Neural progenitor cell (in vitro differentiated cells): ENCODE measurements around the gene MMRN2. TPM values are rescaled to one million over a fixed set of nuclear protein-coding genes. Genes with fewer than 3 reads are reported as not detected.
"Not testable (repeated sequence)": the region's sequence is repeated elsewhere in the genome, so short reads cannot be mapped to it uniquely, and the experiment has no call there.

Source experiments
- DNase-seq: peaks from one replicate; pipeline ENCODE4 v3.0.0-alpha.2; 2016; ENCODE audit warnings: low spot score
- H2AFZ ChIP-seq: fragments of 200-600 bp; sonication (generic); replicated peaks from 2 replicates; pipeline ENCODE4 v1.6.1; 2016; ENCODE audit warnings: antibody characterized with exemption
- H3F3A ChIP-seq: fragments of 200-600 bp; sonication (generic); 2 replicates; pipeline ENCODE4 v1.6.1; 2016; ENCODE audit warnings: antibody characterized with exemption, low read depth
- H3K27ac ChIP-seq: fragments of 200-600 bp; sonication (generic); 2 replicates; pipeline ENCODE4 v1.5.1; 2016; ENCODE audit warnings: mild to moderate bottlenecking
- H3K27me3 ChIP-seq: fragments of 200-600 bp; sonication (generic); 2 replicates; pipeline ENCODE4 v1.6.1; 2016; ENCODE audit warnings: mild to moderate bottlenecking, moderate library complexity
- H3K36me3 ChIP-seq: fragments of 200-600 bp; sonication (generic); 2 replicates; pipeline ENCODE4 v1.5.1; 2016
- H3K4me1 ChIP-seq: fragments of 200-600 bp; sonication (generic); 2 replicates; pipeline ENCODE4 v1.6.1; 2016; ENCODE audit warnings: mixed run types
- H3K4me2 ChIP-seq: fragments of 200-600 bp; sonication (generic); 2 replicates; pipeline ENCODE4 v1.6.1; 2016
- H3K4me3 ChIP-seq: fragments of 200-600 bp; sonication (generic); 2 replicates; pipeline ENCODE4 v1.5.1; 2016
- H3K79me2 ChIP-seq: fragments of 200-600 bp; sonication (generic); 2 replicates; pipeline ENCODE4 v1.6.1; 2016; ENCODE audit warnings: low read depth
- H3K9ac ChIP-seq: fragments of 200-600 bp; sonication (generic); 2 replicates; pipeline ENCODE4 v1.6.1; 2016
- H3K9me3 ChIP-seq: fragments of 200-600 bp; sonication (generic); 2 replicates; pipeline ENCODE4 v1.5.1; 2016; ENCODE audit warnings: low read depth
- H4K20me1 ChIP-seq: fragments of 200-600 bp; sonication (generic); 2 replicates; pipeline ENCODE4 v1.6.1; 2016; ENCODE audit warnings: low read depth
- H3K27ac Mint-ChIP-seq: 3 replicates; pipeline ENCODE4 v1.8.0; 2021; ENCODE audit warnings: mixed read lengths
- H3K27me3 Mint-ChIP-seq: 2 replicates; pipeline ENCODE4 v1.8.0; 2022; ENCODE audit warnings: low read depth, mild to moderate bottlenecking, inconsistent platforms, moderate library complexity, mixed read lengths; ENCODE audit not compliant: insufficient read depth
- H3K36me3 Mint-ChIP-seq: 3 replicates; pipeline ENCODE4 v1.8.0; 2021; ENCODE audit warnings: mixed read lengths
- H3K4me1 Mint-ChIP-seq: 3 replicates; pipeline ENCODE4 v1.8.0; 2021; ENCODE audit warnings: mixed read lengths
- H3K4me3 Mint-ChIP-seq: 3 replicates; pipeline ENCODE4 v1.8.0; 2021; ENCODE audit warnings: mild to moderate bottlenecking, moderate library complexity, mixed read lengths
- H3K9me3 Mint-ChIP-seq: 3 replicates; pipeline ENCODE4 v1.8.0; 2020; ENCODE audit warnings: mixed read lengths
- CTCF ChIP-seq: fragments of 200-600 bp; sonication (generic); IDR thresholded peaks from 2 replicates; pipeline ENCODE4 v1.5.1; 2017; ENCODE audit warnings: antibody characterized with exemption, mild to moderate bottlenecking
- EZH2 ChIP-seq: fragments of 200-600 bp; sonication (generic); IDR thresholded peaks from 2 replicates; pipeline ENCODE4 v1.6.1; 2017; ENCODE audit warnings: antibody characterized with exemption, mild to moderate bottlenecking, moderate library complexity
- EZH2phosphoT487 ChIP-seq: fragments of 200-600 bp; sonication (generic); IDR thresholded peaks from 2 replicates; pipeline ENCODE4 v1.6.1; 2017; ENCODE audit warnings: antibody characterized with exemption
- total RNA-seq: library from RNA; depleted of rRNA; stranded (reverse); fragments of >200 nt; gene quantifications from 2 replicates; pipeline ENCODE4 v1.2.3, GENCODE V29; 2015; ENCODE audit warnings: low replicate concordance

MMRN2 gene
- total RNA-seq, 1 donor from 2014 or later, result 0.28 TPM

- H3K27ac Mint-ChIP-seq, result no peak overlapping the region
- no peaks in the 10 kb centered on the region for H3K9me3 Mint-ChIP-seq
- no peaks in the 10 kb centered on the region for H3K9me3 ChIP-seq
- H3K36me3 ChIP-seq, result no peaks in the 10 kb centered on the region
- H3K36me3 Mint-ChIP-seq, result no peaks in the 10 kb centered on the region
- no peak overlapping the region for H3K4me3 ChIP-seq
- no peak overlapping the region for H2AFZ ChIP-seq
- H3K27me3 Mint-ChIP-seq, result peaks cover 5% of the 10 kb centered on the region
- no peak overlapping the region for H3K27ac ChIP-seq
- H3K79me2 ChIP-seq, result no peaks in the 10 kb centered on the region
- no peak overlapping the region for H3K4me2 ChIP-seq
- H3K9ac ChIP-seq, result no peak overlapping the region
- no peak overlapping the region for H3K4me3 Mint-ChIP-seq
- no peak for DNase-seq
- TF ChIP-seq CTCF (no peak), EZH2phosphoT487 (no peak), EZH2 (no peak)
- H3F3A ChIP-seq, result no peaks in the 10 kb centered on the region
- peaks cover 6% of the 10 kb centered on the region for H3K4me1 Mint-ChIP-seq
- no peaks in the 10 kb centered on the region for H4K20me1 ChIP-seq
- no peaks in the 10 kb centered on the region for H3K27me3 ChIP-seq
- peaks cover under 1% of the 10 kb centered on the region for H3K4me1 ChIP-seq
Measured at GRCh38 chr10:86940677-86941076, 16.7 kb downstream of the MMRN2 start.

- H3K27me3 ChIP-seq, H3K9me3 Mint-ChIP-seq, DNase-seq, H3K27ac Mint-ChIP-seq, H3K4me1 ChIP-seq, H3K4me3 Mint-ChIP-seq, H3K9ac ChIP-seq, H3K4me3 ChIP-seq, H3K27me3 Mint-ChIP-seq, H2AFZ ChIP-seq, H3K9me3 ChIP-seq, H4K20me1 ChIP-seq, H3F3A ChIP-seq, H3K36me3 ChIP-seq, H3K27ac ChIP-seq, H3K36me3 Mint-ChIP-seq, H3K4me2 ChIP-seq, H3K4me1 Mint-ChIP-seq, H3K79me2 ChIP-seq: not testable (repeated sequence)
Measured at GRCh38 chr10:86940076-86940475, 17.3 kb downstream of the MMRN2 start.

GRCh38 chr10:86938260-86938659 lies 19.2 kb downstream of the MMRN2 start:
- TF ChIP-seq EZH2phosphoT487, result no peak
- Histone ChIP-seq H4K20me1 (no peaks in the 10 kb centered on the region), H3K4me2 (no peak overlapping the region), H3K27me3 (no peaks in the 10 kb centered on the region), H3K79me2 (no peaks in the 10 kb centered on the region), H3K9ac (no peak overlapping the region), H3F3A (no peaks in the 10 kb centered on the region), H3K4me1 (no peaks in the 10 kb centered on the region), H3K36me3 (no peaks in the 10 kb centered on the region), H2AFZ (no peak overlapping the region), H3K4me3 (no peak overlapping the region), H3K27ac (no peak overlapping the region), H3K9me3 (no peaks in the 10 kb centered on the region)
- H3K4me3 Mint-ChIP-seq, result no peak overlapping the region
- H3K36me3 Mint-ChIP-seq, result no peaks in the 10 kb centered on the region
- peaks cover 5% of the 10 kb centered on the region for H3K27me3 Mint-ChIP-seq
- H3K9me3 Mint-ChIP-seq, result no peaks in the 10 kb centered on the region
- no peak for DNase-seq
- no peaks in the 10 kb centered on the region for H3K4me1 Mint-ChIP-seq
- H3K27ac Mint-ChIP-seq, result no peak overlapping the region

GRCh38 chr10:86937502-86938154 lies 19.8 kb downstream of the MMRN2 start:
- no peak overlapping the region for H3K4me2 ChIP-seq
- peaks cover 7% of the 10 kb centered on the region for H3K27me3 Mint-ChIP-seq
- no peak overlapping the region for H3K4me3 ChIP-seq
- no peaks in the 10 kb centered on the region for H3K36me3 Mint-ChIP-seq
- H4K20me1 ChIP-seq, result no peaks in the 10 kb centered on the region
- TF ChIP-seq EZH2phosphoT487, result no peak
- no peak for TF ChIP-seq CTCF
- no peak for TF ChIP-seq EZH2
- no peak overlapping the region for H3K27ac Mint-ChIP-seq
- no peaks in the 10 kb centered on the region for H3K9me3 Mint-ChIP-seq
- no peak for DNase-seq
- no peak overlapping the region for H3K27ac ChIP-seq
- H3K4me1 Mint-ChIP-seq, result no peaks in the 10 kb centered on the region
- H3K36me3 ChIP-seq, result no peaks in the 10 kb centered on the region
- no peak overlapping the region for H3K9ac ChIP-seq
- H3K4me1 ChIP-seq, result no peaks in the 10 kb centered on the region
- no peaks in the 10 kb centered on the region for H3K27me3 ChIP-seq
- H3K9me3 ChIP-seq, result no peaks in the 10 kb centered on the region
- H3K4me3 Mint-ChIP-seq, result no peak overlapping the region
- H2AFZ ChIP-seq, result no peak overlapping the region
- H3K79me2 ChIP-seq, result no peaks in the 10 kb centered on the region
- H3F3A ChIP-seq, result no peaks in the 10 kb centered on the region
